Ishikawa (cell line): ENCODE data around the gene SLC5A10.

Experiments used
- CEBPB ChIP-seq: IDR thresholded peaks from 2 replicates; pipeline ENCODE4 v1.6.1; 2012
- CREB1 ChIP-seq: IDR thresholded peaks from 2 replicates; pipeline ENCODE4 v1.6.1; 2012; ENCODE audit warnings: low read depth
- EGR1 ChIP-seq: IDR thresholded peaks from 2 replicates; pipeline ENCODE4 v1.6.1; 2012
- EP300 ChIP-seq: IDR thresholded peaks from 2 replicates; pipeline ENCODE4 v1.6.1; 2012; ENCODE audit warnings: borderline replicate concordance
- FOXM1 ChIP-seq: IDR thresholded peaks from 2 replicates; pipeline ENCODE4 v1.6.1; 2012; ENCODE audit warnings: low read depth, borderline replicate concordance
- MAX ChIP-seq: IDR thresholded peaks from 2 replicates; pipeline ENCODE4 v1.6.1; 2012
- NFIC ChIP-seq: IDR thresholded peaks from 2 replicates; pipeline ENCODE4 v1.6.1; 2012
- RAD21 ChIP-seq: IDR thresholded peaks from 2 replicates; pipeline ENCODE4 v1.6.1; 2012; ENCODE audit warnings: low read depth
- REST ChIP-seq: IDR thresholded peaks from 2 replicates; pipeline ENCODE4 v1.6.1; 2012; ENCODE audit warnings: low read depth, mild to moderate bottlenecking
- TAF1 ChIP-seq: IDR thresholded peaks from 2 replicates; pipeline ENCODE4 v1.6.1; 2012; ENCODE audit warnings: low read depth, mild to moderate bottlenecking
- TCF12 ChIP-seq: IDR thresholded peaks from 2 replicates; pipeline ENCODE4 v1.6.1; 2012; ENCODE audit warnings: low read depth
- TEAD4 ChIP-seq: IDR thresholded peaks from 2 replicates; pipeline ENCODE4 v1.6.1; 2012
- YY1 ChIP-seq: IDR thresholded peaks from 2 replicates; pipeline ENCODE4 v1.6.1; 2012; ENCODE audit warnings: low read depth
- ZBTB7A ChIP-seq: IDR thresholded peaks from 2 replicates; pipeline ENCODE4 v1.6.1; 2012; ENCODE audit warnings: low read depth
- TF ChIP-seq, protein P1 (sequence below): IDR thresholded peaks from 2 replicates; pipeline ENCODE4 v1.6.1; 2012

Gene SLC5A10

DNA sequence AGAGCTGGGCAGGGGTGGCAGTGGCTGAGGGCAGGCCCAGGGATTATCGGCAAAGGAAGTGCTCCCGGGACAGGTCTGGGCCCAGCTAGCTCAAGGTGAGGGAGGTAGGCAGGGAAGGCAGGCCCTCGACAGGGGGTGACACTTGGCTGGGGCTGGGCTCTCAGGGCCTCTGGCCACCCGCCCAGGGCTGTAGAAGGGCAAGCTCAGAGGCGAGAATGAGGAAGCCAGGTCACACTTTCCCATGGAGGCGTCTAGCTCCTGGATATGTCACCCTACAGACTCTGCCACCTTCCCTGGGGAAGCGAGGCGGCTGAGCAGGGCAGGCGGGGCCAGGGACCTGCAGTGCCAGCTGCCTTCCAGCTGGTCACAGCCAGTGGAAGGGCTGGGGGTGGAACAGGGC is 33.5 kb downstream of the SLC5A10 start:
- TF ChIP-seq NFIC (no peak), YY1 (no peak), CEBPB (no peak), RAD21 (no peak), TEAD4 (no peak)

- TF ChIP-seq TAF1, result no peak
- no peak for TF ChIP-seq TCF12
Observed at GRCh38 chr17:18986541-18987229, 34.7 kb downstream of the SLC5A10 start.

GRCh38 chr17:18987230-18987610 is 35.3 kb downstream of the SLC5A10 start:
- TF ChIP-seq EP300 (no peak), TEAD4 (no peak), CEBPB (no peak), ZBTB7A (no peak), FOXM1 (no peak), EGR1 (no peak), TAF1 (no peak), YY1 (no peak), RAD21 (no peak), REST (no peak), TCF12 (no peak), NFIC (no peak), MAX (no peak), CREB1 (no peak)

- TF ChIP-seq CREB1 (no peak), YY1 (no peak), EGR1 (no peak), TAF1 (no peak), MAX (no peak), RAD21 (no peak), TCF12 (no peak), REST (no peak), TEAD4 (no peak), ZBTB7A (no peak)
- TF ChIP-seq, protein P1, sequence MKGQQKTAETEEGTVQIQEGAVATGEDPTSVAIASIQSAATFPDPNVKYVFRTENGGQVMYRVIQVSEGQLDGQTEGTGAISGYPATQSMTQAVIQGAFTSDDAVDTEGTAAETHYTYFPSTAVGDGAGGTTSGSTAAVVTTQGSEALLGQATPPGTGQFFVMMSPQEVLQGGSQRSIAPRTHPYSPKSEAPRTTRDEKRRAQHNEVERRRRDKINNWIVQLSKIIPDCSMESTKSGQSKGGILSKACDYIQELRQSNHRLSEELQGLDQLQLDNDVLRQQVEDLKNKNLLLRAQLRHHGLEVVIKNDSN, result no peak
Observed at GRCh38 chr17:18987862-18988545, 36.0 kb downstream of the SLC5A10 start.

DNA sequence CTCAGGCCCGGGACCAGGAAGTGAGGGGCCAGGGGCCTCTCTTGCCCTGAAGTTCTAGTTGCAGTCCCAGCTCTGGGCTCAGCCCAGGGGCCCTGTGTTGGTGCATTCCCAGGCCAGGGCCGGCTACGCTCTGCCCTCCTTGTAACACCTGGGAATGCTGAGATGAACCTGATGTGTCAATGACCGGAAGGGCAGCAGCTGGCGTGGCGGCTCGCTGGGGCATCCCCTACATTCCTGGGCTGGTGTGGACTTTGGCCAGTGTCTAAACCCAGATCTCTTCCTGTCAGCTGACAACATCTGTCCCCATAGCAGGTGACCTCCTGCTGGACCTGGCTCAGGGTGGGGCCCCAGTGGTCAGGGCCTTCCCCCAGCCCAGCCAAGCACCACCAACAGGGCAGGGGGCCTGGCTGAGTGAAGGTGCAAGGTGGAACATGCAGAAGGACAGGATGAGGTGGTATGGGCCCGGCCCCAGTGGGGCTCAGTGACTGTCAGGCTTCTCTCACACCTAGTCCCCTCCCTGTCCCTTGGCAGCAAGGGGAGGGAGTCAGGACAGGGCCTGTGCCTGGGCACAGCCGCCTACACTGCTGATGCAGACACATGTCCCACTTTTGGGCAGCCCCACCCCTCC is 36.7 kb downstream of the SLC5A10 start:
- no peak for TF ChIP-seq ZBTB7A
- no peak for TF ChIP-seq CREB1
- TF ChIP-seq TEAD4, result no peak
- no peak for TF ChIP-seq RAD21
- no peak for TF ChIP-seq TAF1
- no peak for TF ChIP-seq REST
- TF ChIP-seq EP300, result no peak
- no peak for TF ChIP-seq YY1
- TF ChIP-seq, protein P1, result no peak
- no peak for TF ChIP-seq NFIC
- TF ChIP-seq MAX, result no peak
- TF ChIP-seq FOXM1, result no peak
- no peak for TF ChIP-seq TCF12
- no peak for TF ChIP-seq EGR1
- TF ChIP-seq CEBPB, result no peak
